Measurements from ENCODE around the gene NRXN3.

GRCh38 chr14:79475887-79476532, 1305.8 kb downstream of the NRXN3 start:
- TF ChIP-seq CTCF (IDR thresholded peaks at IDR 0.05; ENCODE audit: poor library complexity, severe bottlenecking) (no peak), RAD21 (conservative IDR thresholded peaks at IDR 0.05) (peak; percentile 51), SMC3 (conservative IDR thresholded peaks at IDR 0.05; ENCODE audit: poor library complexity) (no peak), POLR2AphosphoS5 (IDR thresholded peaks at IDR 0.05) (peak; percentile 36)
